GOT3 (cell line): ENCODE data around the gene KREMEN1.

Source experiments
- DNase-seq: peaks from one replicate; lab custom pipeline; 2025; ENCODE audit warnings: mixed read lengths; lab: John Stamatoyannopoulos, UW

KREMEN1 gene

DNA sequence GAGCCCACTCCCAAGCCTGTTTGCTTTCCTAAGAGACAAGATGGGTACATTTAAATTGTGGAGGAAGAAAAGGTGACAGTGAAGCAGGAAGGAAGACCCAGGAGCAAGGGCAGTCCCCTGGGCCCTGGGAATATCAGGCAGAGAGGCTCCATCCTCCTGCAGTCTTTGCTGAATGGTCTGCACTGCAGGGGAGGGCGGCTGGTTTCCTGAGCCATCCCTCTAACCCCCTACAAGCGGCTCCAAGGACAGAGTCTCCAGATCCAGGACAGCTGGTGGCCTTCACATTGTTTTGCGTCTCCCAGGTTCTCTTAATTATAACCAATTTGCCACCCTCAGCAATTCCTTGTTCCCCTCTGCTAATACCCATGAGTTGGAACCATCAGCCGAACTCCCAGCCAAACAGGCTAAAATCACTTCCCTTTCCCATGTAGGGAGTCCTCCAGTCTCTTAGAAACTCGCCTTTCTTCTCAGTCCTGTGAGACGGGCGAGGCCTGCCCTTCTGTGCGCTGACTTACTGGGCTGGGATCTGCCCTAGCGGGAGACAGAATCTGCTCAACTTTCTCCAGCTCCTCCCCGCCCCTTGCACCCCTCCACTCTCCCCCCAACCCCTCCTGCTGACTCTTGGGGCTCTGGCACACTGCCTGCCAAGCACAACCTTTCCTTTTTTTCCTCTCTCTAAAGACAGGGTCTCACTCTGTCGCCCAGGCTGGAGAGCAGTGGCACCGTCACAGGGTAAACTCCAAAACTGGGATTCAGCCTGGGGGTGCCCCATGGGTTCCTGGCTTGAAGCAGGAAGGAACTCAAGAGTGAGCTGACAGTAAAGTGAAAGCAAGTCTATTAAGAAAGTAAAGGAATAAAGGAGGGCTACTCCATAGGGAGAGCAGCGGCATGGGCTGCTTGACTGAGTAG, 79.5 kb downstream of the KREMEN1 start:
- DNase-seq = no peak

DNA sequence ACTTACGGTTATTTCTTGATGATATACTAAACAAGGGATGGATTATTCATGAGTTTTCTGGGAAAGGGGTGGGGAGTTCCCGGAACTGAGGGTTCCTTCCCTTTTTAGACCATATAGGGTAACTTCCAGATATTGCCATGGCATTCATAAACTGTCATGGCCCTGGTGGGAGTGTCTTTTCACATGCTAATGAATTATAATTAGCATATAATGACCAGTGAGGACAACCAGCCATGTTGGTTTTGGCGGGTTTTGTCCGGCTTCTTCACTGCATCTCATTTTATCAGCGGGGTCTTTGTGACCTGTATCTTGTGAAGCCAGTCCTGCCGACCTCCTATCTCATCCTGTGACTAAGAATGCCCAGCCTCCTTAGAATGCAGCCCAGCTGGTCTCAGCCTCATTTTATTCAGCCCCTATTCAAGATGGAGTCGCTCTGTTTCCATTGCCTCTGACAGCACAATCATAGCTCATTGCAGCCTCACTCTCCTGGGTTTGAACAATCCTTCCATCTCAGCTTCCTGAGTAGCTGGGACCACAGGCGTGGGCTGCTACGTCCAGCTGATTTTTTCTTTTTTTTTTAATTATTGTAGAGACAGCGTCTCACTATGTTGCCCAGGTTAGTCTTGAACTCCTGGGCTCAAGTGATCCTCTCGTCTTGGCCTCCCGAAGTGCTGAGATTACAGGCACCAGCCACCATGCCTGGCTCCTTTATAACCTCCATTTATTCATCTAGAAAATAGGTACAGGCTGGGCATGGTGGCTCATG, 80.3 kb downstream of the KREMEN1 start:
- DNase-seq = no peak

DNA sequence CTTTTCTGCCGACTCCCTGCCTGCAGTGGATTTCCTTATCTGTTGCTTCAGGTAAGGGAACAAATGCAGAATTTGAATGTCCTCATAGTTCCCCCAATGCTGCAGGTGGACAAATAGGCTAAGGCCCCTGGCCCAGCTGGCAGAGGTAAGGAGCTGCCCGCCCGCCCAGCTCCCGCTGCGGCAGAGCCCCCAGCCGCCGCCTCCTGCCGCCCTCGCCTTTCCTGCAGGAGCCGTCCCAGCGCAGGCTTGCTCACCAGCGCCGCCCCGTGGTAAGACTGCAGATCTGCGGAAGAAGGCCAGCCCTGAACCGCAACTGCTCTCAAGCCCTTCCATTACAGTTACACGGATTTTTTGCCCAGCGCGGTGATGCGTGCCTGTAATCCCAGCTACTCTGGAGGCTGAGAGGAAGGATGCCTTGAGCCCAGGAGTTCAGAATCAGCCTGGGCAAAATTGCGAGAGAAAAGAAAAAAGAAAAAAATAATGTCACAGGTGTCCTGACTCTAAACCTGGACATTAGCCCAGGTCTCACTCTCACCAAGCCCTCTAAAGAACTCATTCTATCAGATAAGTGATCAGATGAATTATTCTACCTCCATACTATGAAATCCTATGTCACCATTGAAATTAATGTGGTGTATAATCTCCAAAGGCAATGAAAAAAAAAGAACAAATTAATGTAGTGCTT, 81.7 kb downstream of the KREMEN1 start:
- no peak for DNase-seq

DNA sequence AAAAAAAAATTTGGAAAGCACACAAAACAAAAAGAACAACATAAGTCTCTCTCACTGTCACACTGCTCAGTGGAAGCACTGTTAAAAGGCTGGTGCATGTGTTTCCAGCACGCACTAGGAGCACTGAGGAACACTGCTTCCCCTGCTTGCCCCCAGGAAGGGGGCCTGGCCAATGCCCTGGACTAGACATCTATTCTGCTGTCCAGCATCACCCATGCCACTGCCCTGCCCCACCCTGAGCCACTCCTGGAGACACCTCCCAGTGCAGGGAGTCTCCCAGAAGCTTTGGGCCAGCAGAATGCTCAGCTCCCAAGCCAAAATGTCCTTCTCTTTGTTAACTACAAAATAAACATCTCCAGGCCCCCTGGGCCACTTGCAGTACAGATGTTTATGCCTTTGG, 83.1 kb downstream of the KREMEN1 start:
- no peak for DNase-seq

DNA sequence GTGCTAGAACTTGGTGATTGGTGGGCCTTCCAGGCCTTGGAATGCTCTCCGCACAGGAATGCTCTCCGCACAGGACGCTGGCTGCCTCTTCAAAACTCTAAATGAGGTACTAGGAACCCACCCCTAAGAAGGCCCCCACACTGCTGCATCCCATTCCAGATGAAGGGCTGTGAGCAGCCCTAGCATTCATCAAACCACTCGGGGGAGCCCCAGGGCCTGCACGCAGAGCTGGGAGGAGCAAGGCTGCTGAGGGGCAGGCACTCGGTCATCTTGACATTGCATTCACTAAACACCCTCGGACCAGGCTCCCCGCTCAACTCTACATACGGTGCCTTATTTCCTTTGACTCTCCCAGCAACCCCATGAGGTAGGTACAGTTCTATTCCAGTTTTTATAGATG, 83.7 kb downstream of the KREMEN1 start:
- DNase-seq = no peak

DNA sequence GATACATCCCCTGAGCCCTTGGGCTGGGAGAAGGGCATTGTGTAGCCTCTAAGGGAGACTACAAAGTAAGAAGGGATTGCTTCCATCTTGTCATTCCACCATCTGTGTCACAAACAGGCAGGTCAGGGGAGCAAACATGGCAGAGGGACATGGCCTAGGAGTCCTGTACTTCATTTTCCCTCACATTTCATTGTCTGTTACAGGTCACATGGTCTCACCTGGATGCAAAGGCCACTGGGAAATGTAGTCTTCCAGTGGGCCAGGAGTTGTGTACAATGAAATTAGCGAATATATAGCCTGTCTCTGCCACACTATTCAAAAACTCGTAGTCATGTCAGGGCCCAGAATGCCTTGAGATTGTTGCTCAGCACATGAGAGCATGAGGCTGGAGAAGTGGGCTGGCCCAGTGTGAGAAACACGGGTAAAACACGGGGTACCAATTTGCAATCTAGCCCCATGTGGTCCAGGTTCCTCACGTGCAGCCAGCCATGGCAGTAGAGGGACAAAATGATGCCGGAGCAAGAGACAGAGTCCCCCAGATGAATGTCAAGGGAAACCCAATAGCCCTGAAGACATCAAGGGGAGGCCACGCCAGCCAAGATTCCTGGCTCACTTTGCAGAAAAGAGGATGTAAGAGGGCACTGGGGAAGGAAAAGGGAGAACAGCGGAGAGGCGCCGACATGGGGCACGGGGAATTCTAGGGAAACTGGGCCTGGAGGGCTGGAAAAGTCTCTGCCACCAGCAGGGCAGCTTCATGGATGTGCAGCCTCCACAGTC, 85.1 kb downstream of the KREMEN1 start:
- no peak for DNase-seq

DNA sequence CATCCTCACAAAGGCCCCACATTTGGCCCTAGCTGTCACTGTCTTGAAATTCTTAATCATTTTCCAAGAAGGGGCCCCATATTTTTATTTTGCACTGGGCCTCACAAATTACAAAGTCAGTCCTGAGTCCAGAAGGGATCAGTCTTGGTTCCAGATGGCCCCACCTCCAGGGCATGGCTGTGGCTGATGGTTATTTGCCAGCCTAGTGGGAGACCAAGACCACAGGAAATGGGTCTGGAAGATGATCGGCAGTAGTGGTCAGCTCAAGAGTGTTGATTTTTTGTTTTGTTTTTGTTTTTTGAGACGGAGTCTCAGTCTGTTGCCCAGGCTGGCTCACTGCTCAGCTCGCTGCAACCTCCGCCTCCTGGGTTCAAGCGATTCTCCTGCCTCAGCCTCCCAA, 85.7 kb downstream of the KREMEN1 start:
- no peak for DNase-seq

DNA sequence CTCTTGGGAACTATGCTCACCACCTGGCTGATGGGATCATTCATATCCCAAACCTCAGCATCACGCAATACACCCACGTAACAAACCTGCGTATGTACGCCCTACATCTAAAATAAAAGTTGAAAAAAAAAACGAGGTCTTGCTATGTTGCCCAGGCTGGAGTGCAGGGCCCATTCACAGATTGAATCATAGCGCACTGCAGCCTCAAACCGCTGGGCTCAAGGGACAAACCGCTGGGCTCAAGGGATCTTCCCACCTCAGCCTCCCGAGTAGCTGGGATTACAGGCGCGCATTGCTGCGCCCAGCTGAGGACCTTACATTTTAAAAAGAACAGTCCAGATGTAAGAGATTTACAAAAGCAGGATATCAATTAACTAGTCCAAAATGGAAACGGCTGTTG, 91.0 kb downstream of the KREMEN1 start:
- no peak for DNase-seq

DNA sequence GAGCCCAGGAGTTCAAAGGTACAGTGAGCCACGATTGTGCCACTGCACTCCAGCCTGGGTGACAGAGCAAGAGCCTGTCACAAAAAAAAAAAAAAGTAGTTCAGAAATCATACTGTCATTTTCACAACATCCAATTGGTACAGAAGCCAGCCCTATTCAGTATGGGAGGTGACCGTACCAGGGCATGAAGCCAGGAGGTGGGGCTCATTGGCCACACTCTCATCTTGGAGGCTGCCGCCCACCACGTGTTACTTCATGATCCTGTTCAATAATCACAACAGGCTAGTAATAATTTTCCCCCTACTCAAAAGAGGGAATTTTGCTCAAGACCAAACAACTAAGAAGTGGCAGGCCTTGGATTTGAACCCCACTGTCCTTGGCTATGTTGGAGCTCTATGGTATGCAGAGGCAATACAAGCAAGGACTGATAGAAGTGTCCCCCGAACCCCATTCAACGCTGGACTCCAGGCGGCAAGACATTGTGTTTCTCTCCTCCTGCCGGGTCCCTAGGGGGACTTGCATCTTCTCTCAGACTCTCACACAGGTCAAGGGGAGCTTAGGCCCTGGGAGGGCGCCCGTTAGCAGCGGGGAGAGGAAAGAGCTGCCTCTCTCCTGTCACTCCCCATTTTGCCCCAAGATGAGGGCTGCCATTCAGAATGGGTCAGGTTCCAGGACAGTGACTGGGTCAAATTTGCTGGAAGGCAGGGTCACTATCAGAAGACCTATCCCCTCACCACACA, 92.7 kb downstream of the KREMEN1 start:
- no peak for DNase-seq

DNA sequence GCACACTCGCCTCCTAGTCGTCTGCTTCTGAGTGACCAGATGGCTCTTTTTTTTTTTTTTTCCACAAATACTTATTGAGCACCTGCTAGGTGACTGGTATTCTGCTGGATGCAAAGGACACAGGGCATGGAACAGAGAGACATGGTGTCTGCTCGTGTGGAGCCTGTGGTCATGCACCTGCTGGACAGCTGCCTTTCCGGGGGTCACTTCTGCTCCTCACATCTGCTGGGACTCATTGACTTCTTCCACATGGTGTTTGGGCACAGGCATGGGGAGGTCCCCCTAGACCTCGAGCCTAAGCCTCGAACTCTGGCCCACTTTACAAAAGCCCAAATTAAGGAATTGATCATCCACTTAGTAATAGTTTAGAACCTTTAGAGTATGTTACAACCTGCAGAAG, 93.3 kb downstream of the KREMEN1 start:
- no peak for DNase-seq

DNA sequence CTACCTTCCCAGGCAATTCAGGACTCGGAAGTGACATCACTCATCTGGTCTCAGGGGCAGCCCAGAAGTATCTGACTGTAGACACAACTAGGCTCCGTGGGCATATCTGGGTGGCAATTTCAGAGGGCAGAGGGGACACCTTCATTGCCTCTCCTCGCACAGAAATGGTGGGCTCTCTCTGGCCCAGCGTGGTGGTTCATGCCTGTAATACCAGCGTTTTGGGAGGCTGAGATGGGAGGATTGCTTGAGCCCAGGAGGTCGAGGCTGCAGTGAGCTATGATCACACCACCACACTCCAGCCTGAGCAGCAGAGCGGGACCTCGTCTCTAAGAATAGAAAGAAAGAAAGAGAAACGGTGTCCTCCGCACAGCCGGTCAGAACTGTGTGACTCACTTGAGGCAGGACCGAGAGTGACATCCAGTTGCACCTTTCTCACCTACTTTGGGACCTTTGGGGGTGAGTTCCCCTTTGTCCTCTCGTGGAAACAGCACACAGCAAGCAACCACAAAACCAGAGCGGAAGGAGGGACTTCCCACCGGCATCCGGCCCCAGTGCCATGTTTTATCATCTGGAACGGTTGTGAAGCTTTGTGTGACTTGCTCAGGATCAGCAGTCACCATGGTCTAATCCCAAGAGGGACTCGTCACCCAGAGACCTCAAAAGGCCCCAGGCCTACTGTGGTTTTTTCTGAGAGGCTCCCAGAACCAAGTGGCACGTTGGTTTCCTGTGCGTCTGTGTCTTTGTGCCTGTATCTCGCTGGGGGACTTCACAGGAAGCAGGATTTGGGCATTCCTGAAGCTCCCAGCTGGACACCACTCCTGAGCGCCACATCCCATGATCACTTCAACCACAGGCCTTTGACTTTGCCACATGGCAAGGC, 94.4 kb downstream of the KREMEN1 start:
- DNase-seq = no peak

DNA sequence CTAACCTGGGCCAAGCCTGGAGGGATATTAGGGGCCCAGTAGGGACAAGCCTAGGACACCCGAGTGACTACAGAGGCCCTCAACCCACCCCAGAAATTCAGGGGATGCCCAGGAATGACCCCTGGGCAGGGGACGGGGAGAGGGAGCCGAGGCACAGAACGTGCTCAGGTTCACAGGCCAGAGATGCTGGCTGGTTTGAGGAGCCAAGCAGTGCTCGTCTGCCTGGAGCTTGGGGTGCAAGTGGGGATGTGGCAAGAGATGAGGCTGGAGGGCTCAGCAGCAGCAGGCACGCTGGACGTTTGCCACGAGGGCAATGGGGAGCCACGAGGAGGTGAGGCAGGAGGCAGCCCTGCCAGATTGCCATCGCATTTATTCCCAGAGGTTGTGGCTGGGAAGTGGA, 98.9 kb downstream of the KREMEN1 start:
- DNase-seq = no peak

DNA sequence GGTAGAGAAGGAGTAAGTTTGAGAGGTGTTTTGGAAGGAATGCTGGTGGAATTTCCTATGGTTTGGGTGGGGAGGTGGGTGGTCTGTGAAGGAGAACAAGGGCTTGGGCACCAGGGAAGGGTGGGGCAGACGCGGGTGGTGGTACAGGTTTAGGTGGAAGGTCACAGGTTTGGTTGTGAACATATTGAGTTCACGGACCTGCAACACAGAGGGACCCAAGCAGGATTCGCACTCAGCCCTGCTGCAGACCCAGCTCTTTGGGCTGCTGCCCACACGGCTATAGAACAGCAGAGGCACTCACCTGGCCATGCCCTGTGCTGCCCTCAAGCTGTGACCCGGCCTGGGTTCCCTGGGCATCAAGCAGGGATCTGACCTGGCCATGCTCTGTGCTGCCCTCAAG, 99.4 kb downstream of the KREMEN1 start:
- no peak for DNase-seq

DNA sequence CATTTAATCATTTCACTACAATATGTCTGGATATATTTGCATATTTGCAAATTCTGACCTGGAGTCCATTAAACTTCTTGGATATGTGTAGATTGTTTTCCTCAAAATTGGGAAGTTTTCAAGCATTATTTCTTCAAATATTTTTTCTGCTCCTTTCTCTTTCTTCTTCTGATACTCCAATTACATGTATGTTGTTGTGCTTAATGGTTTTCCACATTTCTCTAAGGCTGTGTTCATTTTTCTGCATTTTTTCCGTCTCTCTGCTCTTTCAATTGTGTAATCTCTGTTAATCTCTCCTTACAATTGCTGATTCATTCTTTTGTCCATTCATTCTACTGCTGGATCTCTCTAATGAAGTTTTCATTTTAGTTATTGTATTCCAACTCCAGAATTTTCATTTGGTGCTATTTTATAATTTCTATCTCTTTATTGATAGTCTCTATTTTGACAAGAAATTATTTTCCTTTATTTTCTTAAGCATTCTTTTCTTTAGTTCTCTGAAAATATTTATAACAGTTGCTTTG, 102.5 kb downstream of the KREMEN1 start:
- DNase-seq = no peak

DNA sequence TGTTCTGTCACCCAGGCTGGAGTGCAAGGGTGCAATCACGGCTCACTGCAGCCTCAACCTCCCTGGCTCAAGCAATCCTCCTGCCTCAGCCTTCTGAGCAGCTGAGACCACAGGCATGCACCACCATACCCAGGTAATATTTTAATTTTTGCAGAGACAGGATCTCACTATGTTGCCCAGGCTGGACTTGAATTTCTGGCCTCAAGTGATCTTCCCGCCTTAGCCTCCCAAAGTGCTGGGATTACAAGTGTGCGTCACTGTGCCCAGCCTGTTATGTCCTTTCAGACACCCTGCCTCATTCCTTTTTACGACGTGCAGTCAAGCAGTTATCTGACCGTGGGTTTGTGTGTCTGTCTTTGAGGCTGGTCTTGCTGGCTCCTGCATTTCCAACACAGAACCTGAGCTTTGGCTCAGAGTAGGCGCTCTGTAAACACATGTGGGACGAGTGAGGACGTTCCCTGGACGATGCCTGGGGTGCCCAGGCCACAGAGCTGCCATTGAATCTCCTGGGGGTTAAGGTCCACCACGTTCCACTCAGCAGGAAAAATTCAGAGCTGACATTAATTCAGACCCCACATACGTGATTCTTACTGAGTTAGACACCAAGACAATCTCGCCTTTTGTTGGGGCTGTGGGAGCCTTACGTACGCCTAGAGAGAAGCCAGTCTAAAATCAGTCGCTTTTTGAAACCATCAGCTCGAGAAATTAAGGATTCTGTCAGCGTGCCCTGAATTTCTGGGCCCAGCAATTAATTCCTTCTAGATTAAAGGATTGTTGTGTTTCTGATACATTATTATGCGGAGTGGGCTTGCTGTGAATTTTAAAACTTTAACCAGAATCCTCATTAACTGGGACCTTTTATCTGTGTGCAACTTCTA, 111.4 kb downstream of the KREMEN1 start:
- no peak for DNase-seq

DNA sequence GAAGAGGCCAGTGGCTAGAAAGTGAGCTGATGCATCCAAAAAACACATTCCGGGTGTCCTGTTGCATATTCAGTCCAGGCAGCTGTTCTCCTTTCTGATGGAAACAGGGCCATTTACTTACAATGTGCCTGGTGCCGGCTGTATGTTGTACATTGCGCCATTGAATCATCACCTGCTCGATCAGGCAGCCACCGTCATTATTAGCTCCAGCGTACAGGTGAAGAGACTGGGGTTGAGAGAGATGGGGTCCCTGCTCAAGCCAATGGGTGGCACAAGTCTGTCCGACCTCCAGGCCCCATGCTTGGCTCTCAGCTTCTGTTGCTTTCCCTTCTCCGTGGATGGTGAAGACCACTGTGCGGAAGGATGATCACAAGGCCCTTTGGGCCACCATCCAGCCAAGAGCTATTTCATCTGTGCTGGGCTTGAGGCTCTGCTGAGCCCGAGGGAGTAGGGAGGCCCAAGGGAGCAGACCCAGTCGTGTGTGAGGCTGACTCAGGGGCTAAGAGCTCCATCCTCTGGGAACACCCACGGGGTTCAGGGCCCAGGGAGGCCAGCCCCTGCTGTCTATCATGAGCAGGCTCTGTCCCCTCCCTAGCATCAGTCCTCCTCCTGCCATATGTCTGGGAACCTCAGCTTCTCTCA, 112.1 kb downstream of the KREMEN1 start:
- no peak for DNase-seq

DNA sequence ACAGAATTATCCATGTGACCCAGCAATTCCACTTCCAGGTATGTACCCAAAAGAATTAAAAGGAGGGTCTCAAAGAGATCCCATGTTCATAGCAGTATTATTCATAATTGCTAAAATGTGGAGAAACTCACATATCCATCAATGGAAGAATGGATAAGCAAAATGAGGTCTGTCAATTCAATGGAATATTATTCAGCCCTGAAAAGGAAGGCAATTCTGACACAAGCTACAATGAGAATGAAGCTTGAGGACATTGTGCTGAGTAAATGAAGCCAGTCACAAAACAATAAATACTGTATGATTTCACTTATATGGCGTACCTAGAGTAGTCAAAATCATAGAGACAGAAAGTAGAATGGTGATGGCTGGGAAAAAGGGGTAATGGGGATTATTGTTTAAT, 113.5 kb downstream of the KREMEN1 start:
- DNase-seq = no peak

DNA sequence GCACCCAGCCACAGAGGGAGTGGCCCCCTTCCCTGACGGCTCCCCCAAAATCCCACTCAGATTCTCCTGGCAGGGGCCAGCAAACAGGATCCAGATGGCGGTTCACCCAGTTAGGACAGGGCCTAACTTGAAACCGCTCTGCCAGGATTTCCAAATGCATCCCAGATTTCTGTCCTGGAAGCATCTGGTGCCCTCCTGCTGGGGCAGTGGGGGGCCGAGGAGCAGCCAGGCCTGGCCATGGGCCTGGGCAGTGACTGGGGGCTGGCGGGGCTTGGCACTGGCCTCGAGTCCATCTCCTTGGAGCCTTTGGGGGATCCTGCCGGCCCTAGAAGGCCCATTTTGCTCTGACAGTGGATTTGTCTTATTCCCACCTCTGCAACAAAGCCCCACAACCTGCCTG, 115.0 kb downstream of the KREMEN1 start:
- no peak for DNase-seq
